ENCODE data around the gene THSD7B.

GRCh38 chr2:137221797-137222492 is 456.6 kb downstream of the THSD7B start:
- TF ChIP-seq CTCF (IDR thresholded peaks at IDR 0.05) (no peak), POLR2A (IDR thresholded peaks at IDR 0.05) (no peak), EP300 (IDR thresholded peaks at IDR 0.05; ENCODE audit: low read depth) (no peak), POLR2AphosphoS5 (IDR thresholded peaks at IDR 0.05) (no peak)
